HG03354 (cell line): ENCODE results near the gene GBX1.

ENCODE experiments used
- ATAC-seq: cut with Tn5 transposase; IDR thresholded peaks from one replicate; pipeline ENCODE4 v1.9.1; 2021; ENCODE audit warnings: mild to moderate bottlenecking; ENCODE audit not compliant: unreplicated experiment, poor library complexity, severe bottlenecking

The GBX1 gene

GRCh38 chr7:151142686-151143040, 24.8 kb downstream of the GBX1 start:
- ATAC-seq, result no peak

- ATAC-seq, result no peak
Measured at GRCh38 chr7:151141855-151142685, 25.4 kb downstream of the GBX1 start.

GRCh38 chr7:151141311-151141854, 26.1 kb downstream of the GBX1 start:
- no peak for ATAC-seq

DNA sequence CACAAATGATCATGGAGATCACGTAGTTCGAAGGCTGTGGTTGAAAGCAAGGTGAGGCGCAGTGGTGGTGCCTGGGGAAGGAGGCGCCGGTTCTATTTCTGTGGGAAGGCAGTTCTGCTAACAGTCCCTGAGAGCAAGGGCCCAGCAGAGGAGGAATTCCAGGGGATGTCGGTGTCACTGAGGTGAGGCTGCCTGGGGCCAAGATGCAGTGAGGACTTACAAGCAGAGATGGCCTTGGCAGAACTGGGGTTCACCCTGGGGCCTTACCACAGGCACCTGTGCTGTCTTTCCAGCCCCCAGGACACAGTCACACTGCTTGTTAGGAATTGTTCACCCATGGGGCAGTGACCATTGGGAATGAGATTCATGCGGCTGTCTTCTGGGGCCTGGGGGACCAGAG, 26.7 kb downstream of the GBX1 start:
- no peak for ATAC-seq

GRCh38 chr7:151139791-151140190, 27.7 kb downstream of the GBX1 start:
- no peak for ATAC-seq

DNA sequence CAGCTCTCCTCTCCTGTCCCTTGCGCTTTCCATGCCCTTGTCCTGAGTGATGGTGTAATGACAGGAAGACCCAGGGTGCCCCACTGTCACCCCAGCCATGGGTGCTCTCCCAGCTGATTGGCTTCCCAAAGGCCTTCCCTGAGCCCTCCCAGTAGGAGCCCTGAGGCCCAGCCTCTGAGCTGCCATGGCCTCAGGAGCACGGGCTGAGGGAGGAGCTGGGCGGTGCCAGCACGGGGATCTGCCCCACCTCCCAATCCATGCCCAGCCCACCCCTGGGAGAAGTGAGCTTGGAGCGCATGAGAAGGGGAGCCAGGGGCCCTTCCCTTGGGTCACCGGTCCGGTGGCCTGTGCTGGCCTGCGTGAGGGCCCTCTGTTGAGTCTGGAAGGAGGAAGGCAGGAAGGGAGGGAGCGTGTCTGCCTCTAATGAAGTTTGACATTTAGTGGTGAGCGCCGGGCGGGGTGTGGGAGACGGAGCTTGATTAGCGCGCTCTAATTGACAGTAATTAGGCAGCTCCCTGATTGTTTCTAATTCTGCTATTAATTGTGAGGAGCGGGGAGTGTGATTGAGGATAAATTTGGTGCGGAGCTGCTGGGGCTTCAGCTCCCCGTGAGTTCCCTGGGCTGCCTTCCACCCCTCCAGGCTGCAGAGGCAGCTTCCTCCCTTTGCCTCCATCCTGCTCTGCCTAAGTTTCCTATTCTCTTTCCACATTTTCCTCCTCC, 28.3 kb downstream of the GBX1 start:
- ATAC-seq, result no peak

GRCh38 chr7:151138153-151138851, 29.2 kb downstream of the GBX1 start:
- ATAC-seq, result no peak

- no peak for ATAC-seq
Measured at GRCh38 chr7:151137791-151138152, 29.7 kb downstream of the GBX1 start.

DNA sequence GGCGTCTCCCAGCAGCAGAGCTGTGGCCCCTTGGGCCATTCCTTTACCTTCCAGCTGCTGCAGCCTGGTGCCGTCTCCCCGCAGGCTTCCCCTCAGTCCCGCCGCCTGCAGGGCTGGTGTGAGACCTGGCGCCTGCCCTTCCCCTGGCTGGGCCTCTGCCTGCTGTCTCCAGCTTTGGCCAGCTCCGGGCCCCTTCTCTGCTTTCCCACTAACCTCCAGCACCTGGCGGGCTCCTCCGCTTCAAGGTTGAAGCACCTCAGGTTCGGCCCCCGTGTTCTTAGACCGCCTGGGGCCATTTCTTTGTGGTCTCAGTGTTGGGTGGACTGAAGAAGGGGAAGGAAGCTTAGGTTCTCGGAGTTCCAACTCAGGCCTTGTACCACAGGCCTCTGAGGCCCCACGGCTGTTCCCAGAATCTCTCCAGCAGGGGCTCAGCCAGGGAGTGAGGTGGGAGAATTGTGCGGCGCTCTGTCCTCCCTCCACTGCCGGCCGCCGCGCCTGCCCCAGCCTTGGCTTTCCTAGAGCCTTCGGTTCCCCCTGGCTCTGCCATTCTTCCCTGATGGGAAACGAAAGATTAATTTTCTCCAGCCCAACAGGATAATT, 30.3 kb downstream of the GBX1 start:
- no peak for ATAC-seq

GRCh38 chr7:151135866-151136843, 31.3 kb downstream of the GBX1 start:
- no peak for ATAC-seq

GRCh38 chr7:151135525-151135845, 32.0 kb downstream of the GBX1 start:
- ATAC-seq, result no peak

- no peak for ATAC-seq
Measured at GRCh38 chr7:151134743-151135524, 32.6 kb downstream of the GBX1 start.

DNA sequence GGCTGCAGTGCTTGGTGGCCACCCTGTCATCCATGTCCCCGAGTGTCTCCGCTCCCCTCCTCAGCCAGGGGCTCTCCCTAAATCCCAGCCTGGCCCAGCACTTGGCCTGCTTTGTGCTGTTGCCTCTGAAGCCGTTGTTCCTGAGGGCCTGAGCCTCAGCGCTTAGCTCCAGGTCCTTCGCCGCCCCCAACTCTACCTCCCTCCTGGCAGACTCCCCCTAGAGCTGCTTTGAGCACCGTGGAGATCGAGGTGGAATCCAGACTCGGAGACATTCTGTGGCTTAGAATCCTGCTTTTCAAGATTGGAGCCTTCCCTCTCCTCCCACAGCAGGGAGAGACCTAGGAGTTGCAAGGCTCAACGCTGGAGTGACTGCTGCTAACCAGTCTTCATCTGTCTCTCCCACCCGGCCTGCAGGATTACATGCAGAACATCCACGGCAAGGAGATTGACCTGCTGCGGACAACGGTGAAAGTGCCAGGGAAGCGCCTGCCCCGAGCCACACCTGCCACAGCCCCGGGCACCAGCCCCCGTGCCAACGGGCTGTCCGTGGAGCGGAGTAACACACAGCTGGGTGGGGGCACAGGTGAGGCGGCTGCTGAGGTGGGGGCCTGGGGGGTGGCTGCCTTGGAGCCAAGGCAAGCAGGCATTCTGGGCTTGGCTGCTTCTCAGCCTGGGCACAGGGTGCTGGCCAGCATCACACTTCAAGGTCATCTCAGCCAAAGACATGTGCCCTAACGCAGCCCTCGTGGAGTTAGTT, 33.3 kb downstream of the GBX1 start:
- no peak for ATAC-seq

- no peak for ATAC-seq
Measured at GRCh38 chr7:151133266-151133985, 34.1 kb downstream of the GBX1 start.

DNA sequence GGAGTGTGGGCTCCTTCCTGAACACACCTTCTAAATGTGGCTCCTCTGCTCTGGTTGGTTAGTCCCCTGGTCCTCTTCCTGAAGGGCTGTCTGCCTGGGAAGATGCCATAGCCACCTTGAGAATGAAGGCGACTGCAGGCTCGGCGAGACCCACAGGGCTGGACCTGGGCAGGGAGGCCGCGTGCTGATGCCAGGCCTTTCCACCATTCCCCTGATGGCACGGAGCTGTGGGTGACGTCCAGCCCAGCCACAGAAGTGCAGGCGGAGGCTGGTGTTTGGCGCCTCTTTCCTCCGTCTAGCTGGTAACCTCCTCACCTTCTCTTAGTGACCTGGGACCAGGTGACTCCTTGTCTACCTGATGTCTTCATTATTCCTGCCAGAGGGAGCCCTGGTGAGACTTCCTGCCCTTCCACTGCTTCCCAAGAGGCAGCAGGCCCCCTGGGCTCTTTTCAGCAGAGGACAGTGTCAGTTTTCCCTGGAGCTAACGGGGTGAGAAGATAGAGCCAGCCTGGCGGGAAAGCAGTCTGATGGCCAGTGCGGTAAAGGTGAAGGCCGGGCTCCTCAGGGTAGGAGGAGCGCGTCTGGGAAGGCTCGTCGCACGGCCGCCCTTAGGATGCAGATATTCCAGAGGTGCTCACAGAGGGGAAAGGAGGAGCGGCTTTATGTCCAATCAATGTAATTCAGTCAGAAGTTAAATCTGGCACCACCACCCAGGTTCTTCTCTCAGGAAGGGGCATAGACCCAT, 34.9 kb downstream of the GBX1 start:
- no peak for ATAC-seq

- no peak for ATAC-seq
Measured at GRCh38 chr7:151131592-151132293, 35.8 kb downstream of the GBX1 start.
